GM12878 (cell line): ENCODE results near the gene CHST4. TPM values are rescaled to one million over a fixed set of nuclear protein-coding genes. Genes with fewer than 3 reads are reported as not detected.

Source experiments
- HDGF ChIP-seq: fragments of 450-650 bp; IDR thresholded peaks from 2 replicates; pipeline ENCODE4 v1.6.1; 2016; ENCODE audit warnings: antibody characterized with exemption
- MEF2B ChIP-seq: fragments of 450-650 bp; IDR thresholded peaks from 2 replicates; pipeline ENCODE4 v1.6.1; 2018; ENCODE audit warnings: mild to moderate bottlenecking, moderate library complexity; ENCODE audit not compliant: partially characterized antibody, poor library complexity, severe bottlenecking
- RAD21 ChIP-seq: IDR thresholded peaks from 2 replicates; pipeline ENCODE4 v1.6.1; 2011; ENCODE audit warnings: mild to moderate bottlenecking, low read depth, low read length, moderate library complexity; ENCODE audit not compliant: insufficient read depth
- RELA ChIP-seq: fragments of 450-650 bp; IDR thresholded peaks from 2 replicates; pipeline ENCODE4 v1.8.0; 2014; ENCODE audit warnings: borderline replicate concordance; ENCODE audit not compliant: partially characterized antibody
- RUNX3 ChIP-seq: IDR thresholded peaks from 2 replicates; pipeline ENCODE4 v1.6.1; 2012; ENCODE audit warnings: low read length, inconsistent platforms
- SIN3A ChIP-seq: IDR thresholded peaks from 2 replicates; pipeline ENCODE4 v1.6.1; 2012; ENCODE audit warnings: low read depth, low read length, improper control_type of control experiment
- SUZ12 ChIP-seq: fragments of 200-600 bp; sonication (generic); IDR thresholded peaks from one replicate; pipeline ENCODE4 v1.6.1; 2018; ENCODE audit warnings: antibody characterized with exemption, mild to moderate bottlenecking; ENCODE audit not compliant: unreplicated experiment
- TBL1XR1 ChIP-seq: IDR thresholded peaks from 2 replicates; pipeline ENCODE4 v1.6.1; 2012; ENCODE audit warnings: low read depth, low read length, improper control_type of control experiment
- ZBTB11 ChIP-seq: fragments of 450-650 bp; formaldehyde crosslinking; IDR thresholded peaks from 2 replicates; pipeline ENCODE4 v1.5.0; 2022; ENCODE audit warnings: mild to moderate bottlenecking, missing genetic modification characterization
- ZNF622 ChIP-seq: fragments of 450-650 bp; IDR thresholded peaks from 2 replicates; pipeline ENCODE4 v1.6.1; 2017; ENCODE audit warnings: mild to moderate bottlenecking, inconsistent platforms
- polyA plus RNA-seq, 11 experiments: library from polyadenylated mRNA; depleted of rRNA in 4 of 11; unstranded in 6 of 11; stranded (reverse) in 5 of 11; fragments of >200 nt; fragmentation: Nextera tagmentation in 4 of 11; fragmentation: Illumina TruSeq in 1 of 11; extraction: Ambion mirVana in 4 of 11; extraction: Trizol in 1 of 11; gene quantifications; 1 replicate in 1 of 11; 2 replicates in 10 of 11; pipeline versions ENCODE4 v1.2.1 to v1.2.3, GENCODE V29; 2011 to 2016; ENCODE audit warnings: inconsistent platforms in 2 of 11, missing spikeins in 2 of 11, low read depth in 1 of 11
- total RNA-seq, 4 experiments: library from RNA; depleted of rRNA in 3 of 4; stranded (reverse); fragments of >200 nt in 3 of 4; fragmentation: Illumina TruSeq in 1 of 4; extraction: Trizol in 1 of 4; gene quantifications; 2 replicates each; pipeline versions ENCODE4 v1.2.1 to v1.2.3, GENCODE V29; 2013 to 2021
- TF ChIP-seq, protein P1 (sequence below): fragments of 450-650 bp; IDR thresholded peaks from 2 replicates; pipeline ENCODE4 v1.6.1; 2018; ENCODE audit warnings: mild to moderate bottlenecking, low read depth, moderate library complexity; ENCODE audit not compliant: partially characterized antibody
- TF ChIP-seq, protein P2 (sequence below): fragments of 450-650 bp; IDR thresholded peaks from 2 replicates; pipeline ENCODE4 v1.6.1; 2017; ENCODE audit warnings: borderline replicate concordance
- TF ChIP-seq, protein P3 (sequence below): IDR thresholded peaks from 2 replicates; pipeline ENCODE4 v1.6.1; 2012; ENCODE audit warnings: mild to moderate bottlenecking, low read depth, low read length
- TF ChIP-seq, protein P4 (sequence below): fragments of 450-650 bp; IDR thresholded peaks from 2 replicates; pipeline ENCODE4 v1.6.1; 2017; ENCODE audit warnings: mild to moderate bottlenecking, moderate library complexity

Gene CHST4
- total and polyA plus RNA-seq, 10 of the 15 experiments (the other 5 are each of a cell fraction or from before 2014, with no cell fraction given), result 0.10 to 1.7 (median 0.79) TPM

- TF ChIP-seq SUZ12, result no peak
- TF ChIP-seq, protein P1, sequence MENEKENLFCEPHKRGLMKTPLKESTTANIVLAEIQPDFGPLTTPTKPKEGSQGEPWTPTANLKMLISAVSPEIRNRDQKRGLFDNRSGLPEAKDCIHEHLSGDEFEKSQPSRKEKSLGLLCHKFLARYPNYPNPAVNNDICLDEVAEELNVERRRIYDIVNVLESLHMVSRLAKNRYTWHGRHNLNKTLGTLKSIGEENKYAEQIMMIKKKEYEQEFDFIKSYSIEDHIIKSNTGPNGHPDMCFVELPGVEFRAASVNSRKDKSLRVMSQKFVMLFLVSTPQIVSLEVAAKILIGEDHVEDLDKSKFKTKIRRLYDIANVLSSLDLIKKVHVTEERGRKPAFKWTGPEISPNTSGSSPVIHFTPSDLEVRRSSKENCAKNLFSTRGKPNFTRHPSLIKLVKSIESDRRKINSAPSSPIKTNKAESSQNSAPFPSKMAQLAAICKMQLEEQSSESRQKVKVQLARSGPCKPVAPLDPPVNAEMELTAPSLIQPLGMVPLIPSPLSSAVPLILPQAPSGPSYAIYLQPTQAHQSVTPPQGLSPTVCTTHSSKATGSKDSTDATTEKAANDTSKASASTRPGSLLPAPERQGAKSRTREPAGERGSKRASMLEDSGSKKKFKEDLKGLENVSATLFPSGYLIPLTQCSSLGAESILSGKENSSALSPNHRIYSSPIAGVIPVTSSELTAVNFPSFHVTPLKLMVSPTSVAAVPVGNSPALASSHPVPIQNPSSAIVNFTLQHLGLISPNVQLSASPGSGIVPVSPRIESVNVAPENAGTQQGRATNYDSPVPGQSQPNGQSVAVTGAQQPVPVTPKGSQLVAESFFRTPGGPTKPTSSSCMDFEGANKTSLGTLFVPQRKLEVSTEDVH, result no peak
- no peak for TF ChIP-seq RAD21
- no peak for TF ChIP-seq ZBTB11 (CRISPR knock-in tag)
- TF ChIP-seq RUNX3, result no peak
- no peak for TF ChIP-seq MEF2B
- no peak for TF ChIP-seq HDGF
- no peak for TF ChIP-seq TBL1XR1
- no peak for TF ChIP-seq SIN3A
- TF ChIP-seq, protein P2, sequence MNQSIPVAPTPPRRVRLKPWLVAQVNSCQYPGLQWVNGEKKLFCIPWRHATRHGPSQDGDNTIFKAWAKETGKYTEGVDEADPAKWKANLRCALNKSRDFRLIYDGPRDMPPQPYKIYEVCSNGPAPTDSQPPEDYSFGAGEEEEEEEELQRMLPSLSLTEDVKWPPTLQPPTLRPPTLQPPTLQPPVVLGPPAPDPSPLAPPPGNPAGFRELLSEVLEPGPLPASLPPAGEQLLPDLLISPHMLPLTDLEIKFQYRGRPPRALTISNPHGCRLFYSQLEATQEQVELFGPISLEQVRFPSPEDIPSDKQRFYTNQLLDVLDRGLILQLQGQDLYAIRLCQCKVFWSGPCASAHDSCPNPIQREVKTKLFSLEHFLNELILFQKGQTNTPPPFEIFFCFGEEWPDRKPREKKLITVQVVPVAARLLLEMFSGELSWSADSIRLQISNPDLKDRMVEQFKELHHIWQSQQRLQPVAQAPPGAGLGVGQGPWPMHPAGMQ, result no peak
- no peak for TF ChIP-seq RELA
- TF ChIP-seq, protein P3, sequence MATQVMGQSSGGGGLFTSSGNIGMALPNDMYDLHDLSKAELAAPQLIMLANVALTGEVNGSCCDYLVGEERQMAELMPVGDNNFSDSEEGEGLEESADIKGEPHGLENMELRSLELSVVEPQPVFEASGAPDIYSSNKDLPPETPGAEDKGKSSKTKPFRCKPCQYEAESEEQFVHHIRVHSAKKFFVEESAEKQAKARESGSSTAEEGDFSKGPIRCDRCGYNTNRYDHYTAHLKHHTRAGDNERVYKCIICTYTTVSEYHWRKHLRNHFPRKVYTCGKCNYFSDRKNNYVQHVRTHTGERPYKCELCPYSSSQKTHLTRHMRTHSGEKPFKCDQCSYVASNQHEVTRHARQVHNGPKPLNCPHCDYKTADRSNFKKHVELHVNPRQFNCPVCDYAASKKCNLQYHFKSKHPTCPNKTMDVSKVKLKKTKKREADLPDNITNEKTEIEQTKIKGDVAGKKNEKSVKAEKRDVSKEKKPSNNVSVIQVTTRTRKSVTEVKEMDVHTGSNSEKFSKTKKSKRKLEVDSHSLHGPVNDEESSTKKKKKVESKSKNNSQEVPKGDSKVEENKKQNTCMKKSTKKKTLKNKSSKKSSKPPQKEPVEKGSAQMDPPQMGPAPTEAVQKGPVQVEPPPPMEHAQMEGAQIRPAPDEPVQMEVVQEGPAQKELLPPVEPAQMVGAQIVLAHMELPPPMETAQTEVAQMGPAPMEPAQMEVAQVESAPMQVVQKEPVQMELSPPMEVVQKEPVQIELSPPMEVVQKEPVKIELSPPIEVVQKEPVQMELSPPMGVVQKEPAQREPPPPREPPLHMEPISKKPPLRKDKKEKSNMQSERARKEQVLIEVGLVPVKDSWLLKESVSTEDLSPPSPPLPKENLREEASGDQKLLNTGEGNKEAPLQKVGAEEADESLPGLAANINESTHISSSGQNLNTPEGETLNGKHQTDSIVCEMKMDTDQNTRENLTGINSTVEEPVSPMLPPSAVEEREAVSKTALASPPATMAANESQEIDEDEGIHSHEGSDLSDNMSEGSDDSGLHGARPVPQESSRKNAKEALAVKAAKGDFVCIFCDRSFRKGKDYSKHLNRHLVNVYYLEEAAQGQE, result no peak
- no peak for TF ChIP-seq ZNF622
- TF ChIP-seq, protein P4, sequence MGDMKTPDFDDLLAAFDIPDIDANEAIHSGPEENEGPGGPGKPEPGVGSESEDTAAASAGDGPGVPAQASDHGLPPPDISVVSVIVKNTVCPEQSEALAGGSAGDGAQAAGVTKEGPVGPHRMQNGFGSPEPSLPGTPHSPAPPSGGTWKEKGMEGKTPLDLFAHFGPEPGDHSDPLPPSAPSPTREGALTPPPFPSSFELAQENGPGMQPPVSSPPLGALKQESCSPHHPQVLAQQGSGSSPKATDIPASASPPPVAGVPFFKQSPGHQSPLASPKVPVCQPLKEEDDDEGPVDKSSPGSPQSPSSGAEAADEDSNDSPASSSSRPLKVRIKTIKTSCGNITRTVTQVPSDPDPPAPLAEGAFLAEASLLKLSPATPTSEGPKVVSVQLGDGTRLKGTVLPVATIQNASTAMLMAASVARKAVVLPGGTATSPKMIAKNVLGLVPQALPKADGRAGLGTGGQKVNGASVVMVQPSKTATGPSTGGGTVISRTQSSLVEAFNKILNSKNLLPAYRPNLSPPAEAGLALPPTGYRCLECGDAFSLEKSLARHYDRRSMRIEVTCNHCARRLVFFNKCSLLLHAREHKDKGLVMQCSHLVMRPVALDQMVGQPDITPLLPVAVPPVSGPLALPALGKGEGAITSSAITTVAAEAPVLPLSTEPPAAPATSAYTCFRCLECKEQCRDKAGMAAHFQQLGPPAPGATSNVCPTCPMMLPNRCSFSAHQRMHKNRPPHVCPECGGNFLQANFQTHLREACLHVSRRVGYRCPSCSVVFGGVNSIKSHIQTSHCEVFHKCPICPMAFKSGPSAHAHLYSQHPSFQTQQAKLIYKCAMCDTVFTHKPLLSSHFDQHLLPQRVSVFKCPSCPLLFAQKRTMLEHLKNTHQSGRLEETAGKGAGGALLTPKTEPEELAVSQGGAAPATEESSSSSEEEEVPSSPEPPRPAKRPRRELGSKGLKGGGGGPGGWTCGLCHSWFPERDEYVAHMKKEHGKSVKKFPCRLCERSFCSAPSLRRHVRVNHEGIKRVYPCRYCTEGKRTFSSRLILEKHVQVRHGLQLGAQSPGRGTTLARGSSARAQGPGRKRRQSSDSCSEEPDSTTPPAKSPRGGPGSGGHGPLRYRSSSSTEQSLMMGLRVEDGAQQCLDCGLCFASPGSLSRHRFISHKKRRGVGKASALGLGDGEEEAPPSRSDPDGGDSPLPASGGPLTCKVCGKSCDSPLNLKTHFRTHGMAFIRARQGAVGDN, result no peak
Observed at GRCh38 chr16:71576971-71577370, 50.7 kb downstream of the CHST4 start, which contains the start of gene TAT (continued).
